Measurements from ENCODE around the gene ANKDD1A. TPM values are rescaled to one million over a fixed set of nuclear protein-coding genes. Genes with fewer than 3 reads are reported as not detected.

Gene ANKDD1A
- total RNA-seq, 1 donor = 6.2 TPM

DNA sequence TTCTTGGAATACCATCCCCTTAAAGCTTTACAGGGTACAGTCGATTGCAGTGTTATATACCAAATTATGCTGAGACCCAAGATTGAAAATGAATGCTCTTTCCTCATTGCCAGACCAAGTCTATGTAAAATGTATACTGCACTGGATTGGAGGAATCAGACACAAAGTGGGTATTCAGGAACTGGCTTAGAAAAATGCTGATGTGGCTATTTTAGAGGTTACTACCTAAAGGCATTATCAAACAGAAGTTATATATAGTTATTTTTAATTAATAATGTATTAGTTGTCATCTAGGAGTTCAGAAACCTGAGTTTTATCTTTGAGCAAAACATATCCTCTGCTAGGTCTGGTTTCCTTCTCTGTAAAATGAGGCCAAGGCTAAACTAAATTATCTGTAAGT lies 81.6 kb downstream of the ANKDD1A start:
- Histone ChIP-seq H4K20me1 (ENCODE audit: insufficient read depth, low read length) (no peaks in the 10 kb centered on the region), H3K9me3 (ENCODE audit: low read depth, low read length) (no peaks in the 10 kb centered on the region), H3K27me3 (ENCODE audit: insufficient read depth, low read length) (no peaks in the 10 kb centered on the region), H3K79me2 (ENCODE audit: insufficient read depth, low read length) (peaks cover 18% of the 10 kb centered on the region), H3K4me1 (ENCODE audit: insufficient read depth, low read length) (peaks cover 7% of the 10 kb centered on the region), H2AFZ (ENCODE audit: low read length) (peak overlapping the region; percentile 32), H3K4me2 (ENCODE audit: insufficient read depth, low read length) (peak overlapping the region; percentile 30), H3K27ac (ENCODE audit: low read depth, low read length) (no peak overlapping the region), H3K36me3 (ENCODE audit: insufficient read depth, low read length) (no peaks in the 10 kb centered on the region), H3K4me3 (ENCODE audit: insufficient read depth, low read length) (no peak overlapping the region)
- DNase-seq (ENCODE audit: insufficient read length, low spot score, missing footprints) = no peak
- TF ChIP-seq, protein P1, sequence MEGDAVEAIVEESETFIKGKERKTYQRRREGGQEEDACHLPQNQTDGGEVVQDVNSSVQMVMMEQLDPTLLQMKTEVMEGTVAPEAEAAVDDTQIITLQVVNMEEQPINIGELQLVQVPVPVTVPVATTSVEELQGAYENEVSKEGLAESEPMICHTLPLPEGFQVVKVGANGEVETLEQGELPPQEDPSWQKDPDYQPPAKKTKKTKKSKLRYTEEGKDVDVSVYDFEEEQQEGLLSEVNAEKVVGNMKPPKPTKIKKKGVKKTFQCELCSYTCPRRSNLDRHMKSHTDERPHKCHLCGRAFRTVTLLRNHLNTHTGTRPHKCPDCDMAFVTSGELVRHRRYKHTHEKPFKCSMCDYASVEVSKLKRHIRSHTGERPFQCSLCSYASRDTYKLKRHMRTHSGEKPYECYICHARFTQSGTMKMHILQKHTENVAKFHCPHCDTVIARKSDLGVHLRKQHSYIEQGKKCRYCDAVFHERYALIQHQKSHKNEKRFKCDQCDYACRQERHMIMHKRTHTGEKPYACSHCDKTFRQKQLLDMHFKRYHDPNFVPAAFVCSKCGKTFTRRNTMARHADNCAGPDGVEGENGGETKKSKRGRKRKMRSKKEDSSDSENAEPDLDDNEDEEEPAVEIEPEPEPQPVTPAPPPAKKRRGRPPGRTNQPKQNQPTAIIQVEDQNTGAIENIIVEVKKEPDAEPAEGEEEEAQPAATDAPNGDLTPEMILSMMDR (IDR thresholded peaks at IDR 0.05; ENCODE audit: extremely low read depth, low read depth, low read length) = no peak

DNA sequence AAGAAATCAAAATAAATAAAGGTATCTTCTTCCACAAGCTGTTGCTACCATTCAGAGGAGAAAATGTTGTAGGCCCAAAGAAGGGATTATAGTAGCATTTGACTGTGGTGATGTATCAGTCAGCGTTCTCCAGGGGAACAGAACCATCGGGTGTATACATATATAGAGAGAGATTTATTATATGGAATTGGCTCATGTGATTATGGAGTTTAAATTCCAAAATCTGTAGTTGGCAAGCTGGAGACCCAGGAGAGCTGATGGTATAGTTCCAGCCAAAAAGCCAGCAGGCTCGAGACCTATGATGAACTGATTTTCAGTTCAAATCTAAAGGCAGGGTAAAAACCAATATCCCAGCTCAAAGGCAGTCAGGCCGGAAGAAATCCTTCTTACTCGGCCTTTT lies 85.4 kb downstream of the ANKDD1A start:
- H3K27ac ChIP-seq (ENCODE audit: low read depth, low read length) = no peak overlapping the region
- no peak for DNase-seq (ENCODE audit: insufficient read length, low spot score, missing footprints)
- H3K4me1 ChIP-seq (ENCODE audit: insufficient read depth, low read length) = no peaks in the 10 kb centered on the region
- no peak overlapping the region for H3K4me3 ChIP-seq (ENCODE audit: insufficient read depth, low read length)
- H4K20me1 ChIP-seq (ENCODE audit: insufficient read depth, low read length) = no peaks in the 10 kb centered on the region
- no peaks in the 10 kb centered on the region for H3K27me3 ChIP-seq (ENCODE audit: insufficient read depth, low read length)
- no peaks in the 10 kb centered on the region for H3K36me3 ChIP-seq (ENCODE audit: insufficient read depth, low read length)
- no peaks in the 10 kb centered on the region for H3K9me3 ChIP-seq (ENCODE audit: low read depth, low read length)
- H3K79me2 ChIP-seq (ENCODE audit: insufficient read depth, low read length) = no peaks in the 10 kb centered on the region
- TF ChIP-seq, protein P1 (IDR thresholded peaks at IDR 0.05; ENCODE audit: extremely low read depth, low read depth, low read length) = no peak
- H3K4me2 ChIP-seq (ENCODE audit: insufficient read depth, low read length) = no peak overlapping the region
- H2AFZ ChIP-seq (ENCODE audit: low read length) = no peak overlapping the region

DNA sequence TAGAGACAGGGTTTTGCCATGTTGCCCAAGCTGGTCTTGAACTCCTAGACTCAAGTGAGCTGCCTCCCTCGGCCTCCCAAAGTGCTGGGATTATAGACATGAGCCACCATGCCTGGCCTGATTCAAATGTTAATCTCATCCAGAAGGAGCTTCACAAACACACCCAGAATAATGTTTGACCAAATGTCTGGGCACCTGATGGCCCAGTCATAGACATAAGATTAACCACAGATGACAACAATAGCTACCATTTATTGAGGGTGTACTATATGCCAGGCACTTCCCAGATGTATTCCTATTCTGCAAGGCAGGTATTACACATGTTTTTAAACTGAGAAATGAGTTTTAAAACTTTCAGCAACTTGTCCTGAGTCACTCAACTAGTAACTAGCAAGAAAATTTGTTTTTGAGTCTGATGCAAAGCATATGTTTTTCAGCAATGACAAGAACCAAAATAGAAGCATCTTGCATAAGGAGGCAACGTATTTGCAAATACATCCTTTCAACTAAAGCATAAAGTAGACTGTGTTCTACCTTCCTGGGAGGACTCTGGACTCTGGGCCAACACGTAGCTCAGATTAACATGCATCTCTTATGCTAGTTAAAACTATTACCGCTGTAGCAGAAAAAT lies 86.2 kb downstream of the ANKDD1A start:
- no peak for DNase-seq (ENCODE audit: insufficient read length, low spot score, missing footprints)
- H3K4me3 ChIP-seq (ENCODE audit: insufficient read depth, low read length) = no peak overlapping the region
- H2AFZ ChIP-seq (ENCODE audit: low read length) = no peak overlapping the region
- H3K4me2 ChIP-seq (ENCODE audit: insufficient read depth, low read length) = no peak overlapping the region
- peaks cover under 1% of the 10 kb centered on the region for H3K36me3 ChIP-seq (ENCODE audit: insufficient read depth, low read length)
- H3K9me3 ChIP-seq (ENCODE audit: low read depth, low read length) = no peaks in the 10 kb centered on the region
- no peaks in the 10 kb centered on the region for H4K20me1 ChIP-seq (ENCODE audit: insufficient read depth, low read length)
- TF ChIP-seq, protein P1 (IDR thresholded peaks at IDR 0.05; ENCODE audit: extremely low read depth, low read depth, low read length) = no peak
- no peaks in the 10 kb centered on the region for H3K27me3 ChIP-seq (ENCODE audit: insufficient read depth, low read length)
- no peak overlapping the region for H3K27ac ChIP-seq (ENCODE audit: low read depth, low read length)
- H3K79me2 ChIP-seq (ENCODE audit: insufficient read depth, low read length) = no peaks in the 10 kb centered on the region
- no peaks in the 10 kb centered on the region for H3K4me1 ChIP-seq (ENCODE audit: insufficient read depth, low read length)

DNA sequence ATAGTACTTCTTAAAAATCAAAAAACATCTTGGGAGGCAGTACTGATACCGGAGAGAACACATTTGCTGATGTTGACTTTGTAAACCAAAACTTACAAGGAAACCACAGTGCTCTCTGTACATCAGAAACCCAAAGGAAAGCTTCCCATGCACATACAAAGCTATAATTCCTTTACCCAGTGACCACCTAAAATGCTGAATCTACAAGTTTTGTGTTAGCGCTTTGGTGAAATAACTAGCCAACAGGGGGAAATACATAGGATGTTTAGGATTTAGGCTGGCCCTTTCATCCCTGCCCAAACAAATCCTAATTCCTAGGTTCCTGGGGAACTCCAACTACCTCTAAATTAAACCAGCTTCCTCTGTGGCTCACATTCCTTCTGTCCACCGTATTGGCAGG lies 93.3 kb downstream of the ANKDD1A start:
- Histone ChIP-seq H3K4me2 (ENCODE audit: insufficient read depth, low read length) (no peak overlapping the region), H3K4me3 (ENCODE audit: insufficient read depth, low read length) (no peak overlapping the region), H3K79me2 (ENCODE audit: insufficient read depth, low read length) (no peaks in the 10 kb centered on the region), H2AFZ (ENCODE audit: low read length) (no peak overlapping the region), H4K20me1 (ENCODE audit: insufficient read depth, low read length) (no peaks in the 10 kb centered on the region), H3K9me3 (ENCODE audit: low read depth, low read length) (no peaks in the 10 kb centered on the region), H3K27me3 (ENCODE audit: insufficient read depth, low read length) (no peaks in the 10 kb centered on the region), H3K4me1 (ENCODE audit: insufficient read depth, low read length) (no peaks in the 10 kb centered on the region), H3K27ac (ENCODE audit: low read depth, low read length) (no peak overlapping the region), H3K36me3 (ENCODE audit: insufficient read depth, low read length) (peaks cover 14% of the 10 kb centered on the region)
- DNase-seq (ENCODE audit: insufficient read length, low spot score, missing footprints) = no peak
- TF ChIP-seq, protein P1 (IDR thresholded peaks at IDR 0.05; ENCODE audit: extremely low read depth, low read depth, low read length) = no peak

All from osteoblast (primary cell).